Gastrocnemius medialis (tissue), 4 donors: ENCODE data around the gene KCNQ4.

Experiments
- CTCF ChIP-seq, 5 experiments: fragments of 450-650 bp in 3 of 5; fragments of 200-600 bp in 2 of 5; sonication (generic) in 2 of 5; IDR thresholded peaks in 4 of 5; conservative IDR thresholded peaks in 1 of 5; 1 replicate in 4 of 5; 2 replicates in 1 of 5; pipeline ENCODE4 v1.5.1; 2016 to 2019; ENCODE audit warnings: antibody characterized with exemption in 5 of 5, mild to moderate bottlenecking in 3 of 5, moderate library complexity in 3 of 5
- POLR2A ChIP-seq, 2 donors: fragments of 450-650 bp; IDR thresholded peaks; one replicate each; pipeline ENCODE4 v1.6.1; 2017; ENCODE audit warnings: antibody characterized with exemption in 2 of 2, mild to moderate bottlenecking in 2 of 2, moderate library complexity in 2 of 2

DNA sequence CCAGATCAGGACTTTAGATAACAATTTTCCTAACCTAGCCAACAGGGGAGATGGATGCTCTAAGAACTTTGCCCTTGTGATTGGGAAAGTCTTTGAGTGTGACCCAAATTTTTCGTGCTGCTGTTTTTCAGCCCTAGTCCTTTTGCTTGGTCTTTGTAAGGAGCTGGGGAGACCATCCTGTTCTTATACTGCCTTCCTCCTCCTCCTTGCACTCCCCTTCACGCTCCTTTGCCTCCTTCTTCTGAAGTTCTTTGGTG, 5.7 kb downstream of the KCNQ4 start:
- TF ChIP-seq CTCF (IDR thresholded peaks at IDR 0.05 in 4 of 5, conservative IDR thresholded peaks at IDR 0.05 in 1 of 5), result no peak
- TF ChIP-seq POLR2A (IDR thresholded peaks at IDR 0.05), result no peak
